Measurements from ENCODE around the gene ERGIC1.
A peak's percentile ranks its signal among the peaks of the same experiment; 100 is the strongest.

The ERGIC1 gene

DNA sequence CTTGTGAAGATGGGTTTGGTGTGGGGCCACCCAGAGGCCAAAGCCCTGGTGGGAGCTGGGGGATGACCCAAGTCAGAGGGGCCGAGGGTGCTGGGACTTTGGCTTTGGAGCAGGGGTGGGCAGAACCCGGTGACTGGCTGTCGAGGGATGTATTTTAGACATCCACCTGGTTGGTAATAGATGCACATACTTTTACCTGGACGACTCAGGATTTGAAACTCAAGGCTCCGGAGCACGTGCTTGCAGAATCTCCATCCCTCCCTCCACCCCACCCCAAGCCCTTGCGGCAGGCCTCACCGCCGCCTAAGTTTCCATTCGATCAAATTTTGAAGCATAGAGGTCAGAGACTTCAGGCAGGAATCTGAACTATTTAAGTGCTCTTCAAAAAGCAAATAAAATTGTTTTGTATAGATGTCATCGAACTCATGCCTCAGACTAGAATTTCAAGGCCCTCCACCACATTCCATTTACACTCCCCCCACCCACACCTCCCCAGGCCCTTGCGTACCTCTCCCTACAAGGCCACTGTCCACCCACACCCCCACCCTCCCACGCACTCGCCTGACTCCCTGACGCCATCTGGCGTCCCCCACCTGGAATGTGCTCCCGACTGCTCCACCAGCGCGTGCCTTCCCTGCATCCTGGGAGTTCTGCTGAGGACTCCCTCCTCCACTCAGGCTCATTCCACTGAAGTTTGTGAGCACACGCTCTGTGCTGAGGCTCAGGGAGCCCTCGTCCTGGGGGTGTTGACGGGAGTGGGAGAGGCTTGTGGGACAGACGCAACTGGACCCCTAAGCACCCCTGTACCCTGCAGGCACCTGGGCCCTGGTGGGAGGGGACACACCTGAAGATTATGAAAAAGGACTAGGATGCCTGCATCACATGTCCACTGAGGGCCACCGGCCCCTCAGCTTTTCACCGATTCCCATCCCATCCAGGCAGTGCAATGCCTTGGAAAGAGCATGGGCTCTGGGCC, 68.7 kb downstream of the ERGIC1 start:
- CTCF ChIA-PET, result no interaction called here
- Mint-ChIP-seq H3K4me1 (peaks cover 4% of the 10 kb centered on the region), H3K27ac (no peak overlapping the region), H3K27me3 (no peaks in the 10 kb centered on the region), H3K36me3 (peaks cover 7% of the 10 kb centered on the region), H3K9me3 (no peaks in the 10 kb centered on the region), H3K4me3 (no peak overlapping the region)
- DNase-seq, result no peak

DNA sequence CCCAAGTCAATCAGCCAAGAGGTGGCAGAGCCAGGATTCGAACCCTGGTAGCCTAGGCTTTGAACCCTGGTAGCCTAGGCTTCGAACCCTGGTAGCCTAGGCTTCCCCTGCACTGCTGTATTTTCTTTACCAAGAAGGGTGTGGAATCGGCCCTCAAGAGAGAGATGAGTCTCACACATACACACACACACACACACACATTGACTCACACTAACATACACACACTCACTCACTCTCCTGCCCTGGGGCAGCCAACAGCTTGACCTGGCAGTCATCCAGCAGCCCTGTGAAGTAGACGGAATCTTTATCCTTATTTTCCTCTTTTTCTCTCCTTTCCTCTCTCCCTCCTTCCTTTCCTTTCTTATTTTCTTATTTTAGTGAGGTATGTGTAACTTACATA, 69.7 kb downstream of the ERGIC1 start:
- Mint-ChIP-seq H3K9me3 (no peaks in the 10 kb centered on the region), H3K4me1 (no peaks in the 10 kb centered on the region), H3K27ac (no peak overlapping the region), H3K36me3 (peaks cover 4% of the 10 kb centered on the region), H3K4me3 (no peak overlapping the region), H3K27me3 (no peaks in the 10 kb centered on the region)
- CTCF ChIA-PET, result no interaction called here
- no peak for DNase-seq

DNA sequence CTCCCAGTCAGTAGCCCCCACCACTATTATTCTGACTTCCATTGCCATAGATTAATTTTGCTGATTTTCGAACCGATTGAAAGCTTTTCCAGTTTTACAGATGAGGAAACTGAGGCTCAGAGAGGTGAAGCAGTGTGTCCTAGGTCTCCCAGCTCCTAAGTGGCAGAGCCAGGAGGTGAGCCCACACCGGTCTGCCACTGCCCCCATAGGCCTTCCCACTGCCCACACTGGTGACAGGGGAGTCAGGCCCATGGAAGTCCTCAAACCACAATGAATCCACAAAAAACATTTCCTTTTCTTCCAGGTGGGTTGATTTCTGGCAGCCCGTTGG, 70.2 kb downstream of the ERGIC1 start:
- Mint-ChIP-seq H3K36me3 (peaks cover 1% of the 10 kb centered on the region), H3K4me1 (no peaks in the 10 kb centered on the region), H3K9me3 (no peaks in the 10 kb centered on the region), H3K27me3 (no peaks in the 10 kb centered on the region), H3K27ac (no peak overlapping the region), H3K4me3 (no peak overlapping the region)
- DNase-seq, result no peak
- CTCF ChIA-PET, result interaction anchor here (0.9 kb wide), 1 partner anchor 27 kb away, joined by 3 read pairs; no protein-coding TSS in a partner anchor

DNA sequence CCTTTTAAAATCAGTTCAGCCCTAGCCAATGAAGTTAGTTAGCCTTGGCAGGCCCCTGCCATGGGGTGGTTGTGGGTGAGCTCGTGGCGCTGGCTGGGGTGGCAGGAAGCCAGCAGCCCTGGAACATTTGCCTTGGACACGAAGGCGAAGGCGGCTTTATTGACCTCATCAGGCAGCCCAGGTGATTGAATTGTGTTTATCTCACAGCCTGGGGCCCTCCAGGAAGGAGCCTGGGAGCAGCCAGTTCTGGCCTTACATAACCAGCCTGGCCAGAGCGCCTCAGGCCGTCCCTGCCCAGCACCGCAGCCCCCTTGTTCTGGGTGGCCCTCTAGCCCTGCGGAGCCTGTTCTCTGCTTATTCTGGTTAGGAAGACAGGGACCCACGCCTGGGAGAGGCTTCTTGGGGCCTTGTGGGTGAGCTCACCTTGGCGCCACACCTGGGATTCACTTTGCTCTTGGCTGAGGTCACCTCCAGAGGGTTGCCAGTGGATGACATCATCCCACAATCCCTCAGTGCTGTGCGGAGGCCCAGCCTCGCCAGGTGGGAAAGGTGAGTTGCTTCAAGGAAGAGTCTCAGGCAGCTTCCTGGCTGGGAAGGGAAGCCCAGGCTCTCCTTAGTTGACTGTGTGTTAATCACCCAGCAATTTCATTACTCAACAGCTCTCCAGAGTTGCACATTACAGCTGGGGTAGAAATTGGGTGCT, 70.7 kb downstream of the ERGIC1 start:
- DNase-seq, result no peak
- no peaks in the 10 kb centered on the region for H3K4me1 Mint-ChIP-seq
- peaks cover 1% of the 10 kb centered on the region for H3K36me3 Mint-ChIP-seq
- CTCF ChIA-PET, result interaction anchor here (0.9 to 2.1 kb wide), 4 partner anchors 10 to 192 kb away, joined by 3 to 8 read pairs (median 6); no protein-coding TSS in a partner anchor
- H3K27me3 Mint-ChIP-seq, result no peaks in the 10 kb centered on the region
- H3K27ac Mint-ChIP-seq, result no peak overlapping the region
- no peaks in the 10 kb centered on the region for H3K9me3 Mint-ChIP-seq
- no peak overlapping the region for H3K4me3 Mint-ChIP-seq

DNA sequence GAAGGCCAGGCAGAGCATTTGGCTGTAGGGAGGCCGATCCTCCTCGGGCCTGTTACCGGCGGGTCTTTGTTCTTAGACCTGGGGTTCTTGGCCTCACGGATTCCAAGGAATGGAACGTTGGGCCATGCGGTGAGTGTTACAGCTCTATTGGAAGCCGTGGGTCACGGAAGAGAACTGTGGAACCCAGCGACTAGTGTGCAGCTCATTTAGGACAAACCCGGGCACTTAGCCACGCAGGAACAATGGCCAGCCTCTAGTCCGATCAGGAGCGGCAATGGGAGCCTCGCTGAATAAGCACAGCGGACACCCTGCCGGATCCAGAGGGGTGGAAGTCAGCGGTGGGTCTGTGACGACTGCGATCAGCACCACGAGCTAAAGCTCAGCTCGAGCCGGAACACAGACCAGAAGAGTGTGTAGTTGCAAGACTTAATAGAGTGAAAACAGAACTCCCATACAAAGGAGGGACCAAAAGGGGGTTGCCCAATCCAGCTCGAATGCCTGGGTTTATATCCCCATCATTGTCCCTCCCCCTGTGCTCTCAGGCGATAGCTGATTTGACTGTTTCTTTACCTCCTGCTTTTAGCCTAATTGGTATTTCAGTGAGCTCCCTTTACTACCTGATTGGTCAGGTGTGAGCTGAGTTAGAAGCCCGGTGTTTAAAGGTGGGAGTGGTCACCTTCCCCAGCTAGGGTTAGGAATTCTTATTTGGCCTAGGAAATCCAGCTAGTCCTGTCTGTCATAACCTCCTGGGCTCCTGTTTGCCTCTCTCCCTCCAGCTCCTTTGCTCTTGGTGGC, 71.5 kb downstream of the ERGIC1 start:
- no peak overlapping the region for H3K27ac Mint-ChIP-seq
- H3K9me3 Mint-ChIP-seq, result no peaks in the 10 kb centered on the region
- no peaks in the 10 kb centered on the region for H3K4me1 Mint-ChIP-seq
- H3K4me3 Mint-ChIP-seq, result no peak overlapping the region
- DNase-seq, result no peak
- CTCF ChIA-PET, result interaction anchor here (0.9 to 2.1 kb wide), 7 partner anchors 10 to 193 kb away, joined by 3 to 8 read pairs (median 3); no protein-coding TSS in a partner anchor
- no peaks in the 10 kb centered on the region for H3K27me3 Mint-ChIP-seq
- peaks cover 1% of the 10 kb centered on the region for H3K36me3 Mint-ChIP-seq

DNA sequence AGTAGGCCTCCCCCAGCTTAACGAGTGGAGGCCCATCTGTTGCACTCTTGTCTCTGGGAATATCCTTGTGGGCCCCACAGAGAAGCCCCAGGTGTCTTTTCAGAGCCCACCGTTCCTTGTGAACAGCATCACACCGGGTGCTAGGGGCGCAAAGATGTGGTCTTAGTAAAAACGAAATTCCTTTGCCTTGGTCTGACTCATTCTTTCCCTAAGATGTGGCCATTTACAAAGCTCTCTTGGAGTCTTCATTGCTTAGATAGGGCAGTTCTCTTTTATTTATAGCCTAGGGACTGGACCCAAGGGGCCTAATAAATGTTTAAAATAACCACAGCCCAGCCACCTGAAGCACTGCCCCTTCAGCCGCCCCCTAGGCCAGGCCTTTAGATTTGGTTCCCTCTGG, 72.4 kb downstream of the ERGIC1 start:
- no peak for DNase-seq
- Mint-ChIP-seq H3K27me3 (no peaks in the 10 kb centered on the region), H3K9me3 (no peaks in the 10 kb centered on the region), H3K4me3 (no peak overlapping the region), H3K4me1 (no peaks in the 10 kb centered on the region), H3K27ac (no peak overlapping the region), H3K36me3 (no peaks in the 10 kb centered on the region)
- CTCF ChIA-PET, result interaction anchor here (1.1 to 2.1 kb wide), 5 partner anchors 24 to 194 kb away, joined by 3 to 8 read pairs (median 4); no protein-coding TSS in a partner anchor

DNA sequence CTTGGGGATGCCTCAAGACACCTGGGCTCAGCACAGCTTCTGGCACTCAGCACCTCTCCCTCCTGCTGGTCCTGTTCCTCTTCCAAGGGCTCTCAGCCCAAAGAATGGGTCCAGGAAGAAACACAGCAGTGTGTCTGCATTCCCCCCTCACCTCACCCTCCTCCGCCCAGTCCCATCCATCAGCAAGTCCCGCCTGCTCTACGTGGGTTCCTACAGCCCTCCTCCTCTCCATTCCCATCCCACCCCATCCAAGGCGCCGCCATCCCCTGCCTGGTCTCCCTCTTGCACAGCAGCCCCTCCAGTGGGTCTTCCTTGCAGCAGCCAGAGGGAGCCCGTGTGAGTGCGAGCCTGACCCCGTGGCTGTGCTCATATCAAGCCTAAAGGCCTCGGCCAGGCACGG, 72.8 kb downstream of the ERGIC1 start:
- no peaks in the 10 kb centered on the region for H3K4me1 Mint-ChIP-seq
- H3K9me3 Mint-ChIP-seq, result no peaks in the 10 kb centered on the region
- CTCF ChIA-PET, result interaction anchor here (1.4 to 2.1 kb wide), 3 partner anchors 24 to 194 kb away, joined by 3 to 8 read pairs (median 3); no protein-coding TSS in a partner anchor
- H3K27ac Mint-ChIP-seq, result no peak overlapping the region
- no peaks in the 10 kb centered on the region for H3K36me3 Mint-ChIP-seq
- H3K27me3 Mint-ChIP-seq, result no peaks in the 10 kb centered on the region
- no peak overlapping the region for H3K4me3 Mint-ChIP-seq
- DNase-seq, result no peak

DNA sequence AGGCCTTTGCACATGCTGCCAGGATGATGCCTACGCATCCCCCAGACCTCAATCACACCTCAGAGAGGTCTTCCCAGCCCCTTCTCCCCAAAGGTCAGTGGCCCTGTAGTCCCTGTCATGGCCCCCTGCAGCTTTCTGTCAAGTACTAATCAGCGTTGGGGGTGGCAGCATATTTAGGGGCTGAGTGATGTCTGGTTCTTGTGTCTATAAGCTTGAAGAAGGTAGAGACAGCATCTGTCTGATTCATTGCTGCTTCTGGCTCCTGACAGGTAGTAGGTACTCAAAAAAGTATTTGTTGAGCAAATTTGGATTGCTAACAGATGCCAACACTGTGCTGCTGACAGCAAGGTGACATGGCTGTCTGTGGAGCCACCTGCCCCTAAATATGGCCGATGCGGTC, 73.6 kb downstream of the ERGIC1 start:
- Mint-ChIP-seq H3K36me3 (no peaks in the 10 kb centered on the region), H3K27me3 (no peaks in the 10 kb centered on the region), H3K4me3 (no peak overlapping the region), H3K27ac (no peak overlapping the region), H3K4me1 (no peaks in the 10 kb centered on the region), H3K9me3 (no peaks in the 10 kb centered on the region)
- CTCF ChIA-PET, result no interaction called here
- DNase-seq, result no peak

DNA sequence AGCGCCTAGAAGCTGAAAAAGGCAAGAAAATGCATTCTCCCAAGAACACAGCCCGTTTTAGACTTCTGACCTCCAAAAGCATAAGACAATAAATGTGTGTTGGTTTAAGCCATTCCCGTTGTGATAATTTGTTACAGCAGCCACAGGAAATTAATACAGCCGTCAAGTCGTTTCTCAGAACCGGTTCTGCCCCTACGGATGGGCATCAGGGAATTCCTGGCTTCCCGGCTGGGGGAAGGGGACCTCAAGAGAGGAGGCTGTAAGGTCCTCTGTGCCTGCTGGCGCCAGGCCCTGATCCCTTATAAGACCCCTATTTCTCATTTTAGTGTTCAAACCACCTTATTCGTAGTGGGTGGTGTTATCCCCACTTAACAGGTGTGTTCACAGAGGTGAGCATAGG, 74.6 kb downstream of the ERGIC1 start:
- CTCF ChIA-PET, result no interaction called here
- no peaks in the 10 kb centered on the region for H3K27me3 Mint-ChIP-seq
- DNase-seq, result no peak
- H3K4me1 Mint-ChIP-seq, result no peaks in the 10 kb centered on the region
- no peaks in the 10 kb centered on the region for H3K9me3 Mint-ChIP-seq
- H3K27ac Mint-ChIP-seq, result no peak overlapping the region
- no peak overlapping the region for H3K4me3 Mint-ChIP-seq
- H3K36me3 Mint-ChIP-seq, result no peaks in the 10 kb centered on the region

DNA sequence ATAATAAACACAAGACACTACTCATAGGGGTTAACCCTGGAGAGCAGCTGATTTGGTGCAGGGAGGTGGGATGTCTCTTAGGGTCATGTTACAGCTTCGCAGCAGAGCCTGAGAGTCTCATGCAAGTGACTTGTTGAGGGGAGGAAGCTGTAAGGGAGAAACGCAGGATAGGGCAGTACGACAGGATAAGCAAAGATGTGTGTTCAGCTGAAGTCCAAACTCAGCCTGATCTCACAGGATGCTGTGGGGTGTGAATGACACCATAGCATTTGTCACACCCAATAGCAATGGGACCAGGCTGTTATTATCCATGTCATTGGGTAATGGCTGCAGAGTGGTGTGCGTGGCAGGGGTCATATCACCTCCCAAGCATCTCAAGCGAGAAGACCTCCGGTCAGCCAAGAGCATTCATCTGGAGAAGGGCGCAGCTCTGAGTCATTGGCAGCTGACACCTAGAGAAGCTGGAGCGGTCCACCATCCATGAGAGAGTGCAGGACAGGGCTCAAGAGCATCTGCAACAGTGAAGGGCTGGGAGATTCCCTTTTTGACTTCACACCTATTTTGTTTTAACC, 76.0 kb downstream of the ERGIC1 start:
- no peaks in the 10 kb centered on the region for H3K9me3 Mint-ChIP-seq
- H3K4me3 Mint-ChIP-seq, result no peak overlapping the region
- no peak for DNase-seq
- CTCF ChIA-PET, result no interaction called here
- no peak overlapping the region for H3K27ac Mint-ChIP-seq
- H3K4me1 Mint-ChIP-seq, result no peaks in the 10 kb centered on the region
- no peaks in the 10 kb centered on the region for H3K36me3 Mint-ChIP-seq
- no peaks in the 10 kb centered on the region for H3K27me3 Mint-ChIP-seq

DNA sequence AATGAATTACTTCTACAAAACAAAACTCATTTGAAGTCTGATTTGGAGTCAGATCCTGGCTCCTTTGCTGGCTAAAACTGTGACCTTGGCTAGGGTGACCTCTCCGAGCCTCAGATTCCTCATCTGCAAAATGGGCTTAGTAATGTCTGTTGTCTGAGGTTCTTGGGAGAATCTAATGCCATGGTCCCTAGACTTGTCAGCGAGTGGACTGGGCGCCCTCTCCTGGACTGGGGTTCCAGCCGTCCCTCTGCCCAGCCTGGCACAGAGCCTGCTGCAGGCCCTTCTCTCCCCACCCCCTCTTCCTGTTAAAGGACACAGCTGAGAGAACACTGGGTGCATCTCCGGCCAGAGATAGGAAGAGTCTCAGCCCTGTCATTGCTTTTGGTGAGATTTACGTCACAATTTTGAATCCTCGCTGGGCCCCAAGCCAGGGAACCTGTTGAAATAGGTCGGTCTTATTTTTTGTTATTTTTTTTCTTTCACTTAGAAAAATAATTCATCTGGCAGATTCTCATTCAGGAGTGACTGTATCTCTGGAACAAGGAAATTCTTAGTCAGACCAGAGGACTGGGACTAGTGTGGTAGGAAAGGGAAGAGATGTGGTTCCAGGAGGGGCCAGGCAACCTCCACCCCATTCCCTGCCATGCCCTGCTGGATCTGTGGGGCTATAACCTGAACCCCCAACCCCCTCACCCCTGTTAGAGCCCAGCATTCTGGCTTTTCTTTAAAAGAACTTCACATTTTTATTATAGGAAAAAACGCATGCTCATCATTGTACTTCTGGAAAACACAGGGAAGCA, 77.0 kb downstream of the ERGIC1 start:
- Mint-ChIP-seq H3K27me3 (no peaks in the 10 kb centered on the region), H3K27ac (no peak overlapping the region), H3K4me3 (no peak overlapping the region), H3K36me3 (peaks cover 2% of the 10 kb centered on the region), H3K4me1 (no peaks in the 10 kb centered on the region), H3K9me3 (no peaks in the 10 kb centered on the region)
- DNase-seq, result peak; percentile 44
- CTCF ChIA-PET, result no interaction called here

DNA sequence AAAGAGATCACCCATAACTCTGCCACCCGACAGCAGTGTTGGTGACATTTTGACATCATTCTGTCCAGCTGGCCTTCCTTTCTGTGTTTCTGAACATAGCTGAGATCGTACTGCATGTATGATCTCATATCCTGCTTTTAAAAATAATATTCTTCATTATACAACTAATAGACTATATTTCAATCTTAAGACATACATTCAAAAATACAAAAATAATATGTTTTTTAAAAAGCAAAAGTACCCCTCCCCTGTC, 77.5 kb downstream of the ERGIC1 start:
- Mint-ChIP-seq H3K4me1 (no peaks in the 10 kb centered on the region), H3K27ac (no peak overlapping the region), H3K4me3 (no peak overlapping the region), H3K36me3 (peaks cover 2% of the 10 kb centered on the region), H3K9me3 (no peaks in the 10 kb centered on the region), H3K27me3 (no peaks in the 10 kb centered on the region)
- CTCF ChIA-PET, result no interaction called here
- DNase-seq, result no peak

DNA sequence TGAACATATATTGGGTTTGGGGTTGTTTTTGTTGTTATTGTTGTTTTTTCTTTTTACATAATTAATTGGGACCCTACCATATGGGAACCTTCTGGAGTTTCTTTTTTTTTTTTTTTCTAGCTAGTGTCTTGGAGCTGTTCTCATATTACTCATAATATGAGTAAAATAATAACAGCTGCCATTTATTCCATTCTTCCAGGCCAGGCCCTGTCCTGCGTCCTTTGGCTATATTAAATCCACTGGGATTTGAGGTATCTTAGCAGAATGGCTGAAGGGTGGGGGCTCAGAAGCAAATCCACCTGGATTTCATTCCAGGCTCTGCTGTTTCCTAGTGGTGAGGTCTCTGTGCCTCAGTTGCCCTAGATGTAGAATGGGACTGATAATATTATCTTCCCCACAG, 77.9 kb downstream of the ERGIC1 start:
- no peaks in the 10 kb centered on the region for H3K4me1 Mint-ChIP-seq
- peaks cover 3% of the 10 kb centered on the region for H3K36me3 Mint-ChIP-seq
- H3K27me3 Mint-ChIP-seq, result no peaks in the 10 kb centered on the region
- H3K4me3 Mint-ChIP-seq, result no peak overlapping the region
- DNase-seq, result no peak
- no peaks in the 10 kb centered on the region for H3K9me3 Mint-ChIP-seq
- H3K27ac Mint-ChIP-seq, result no peak overlapping the region
- CTCF ChIA-PET, result no interaction called here
